NT2/D1 (cell line): Measurements from ENCODE around the gene SLC46A3.
"Not testable (repeated sequence)": the region's sequence is repeated elsewhere in the genome, so short reads cannot be mapped to it uniquely, and the experiment has no call there.

Experiments used
- DNase-seq: peaks from one replicate; pipeline ENCODE4 v3.0.0-alpha.2; 2011; ENCODE audit warnings: low read depth, low spot score
- H3K27me3 ChIP-seq: 2 replicates; pipeline ENCODE4 v1.6.0; 2011; ENCODE audit warnings: mild to moderate bottlenecking; ENCODE audit not compliant: insufficient read length, insufficient read depth
- H3K36me3 ChIP-seq: 2 replicates; pipeline ENCODE4 v1.6.1; 2011; ENCODE audit warnings: mild to moderate bottlenecking, low read length, mixed read lengths; ENCODE audit not compliant: insufficient read depth, insufficient read length
- H3K4me1 ChIP-seq: 2 replicates; pipeline ENCODE4 v1.5.1; 2011; ENCODE audit not compliant: insufficient read depth, insufficient read length
- H3K4me3 ChIP-seq: 2 replicates; pipeline ENCODE4 v1.5.1; 2011; ENCODE audit warnings: low read depth; ENCODE audit not compliant: insufficient read length
- H3K9ac ChIP-seq: 2 replicates; pipeline ENCODE4 v1.6.0; 2011; ENCODE audit warnings: low read depth; ENCODE audit not compliant: insufficient read length
- H3K9me3 ChIP-seq: 2 replicates; pipeline ENCODE4 v1.5.1; 2011; ENCODE audit warnings: mild to moderate bottlenecking, low read length; ENCODE audit not compliant: insufficient read depth
- SUZ12 ChIP-seq: IDR thresholded peaks from 2 replicates; pipeline ENCODE4 v1.6.1; 2011; ENCODE audit not compliant: insufficient read length, insufficient read depth; ENCODE audit errors: extremely low read depth
- YY1 ChIP-seq: IDR thresholded peaks from 2 replicates; pipeline ENCODE4 v1.6.1; 2011; ENCODE audit not compliant: insufficient read length, insufficient read depth
- ZNF274 ChIP-seq: IDR thresholded peaks from 2 replicates; pipeline ENCODE4 v1.6.1; 2011; ENCODE audit warnings: mild to moderate bottlenecking, low read depth, low read length

The SLC46A3 gene

DNA sequence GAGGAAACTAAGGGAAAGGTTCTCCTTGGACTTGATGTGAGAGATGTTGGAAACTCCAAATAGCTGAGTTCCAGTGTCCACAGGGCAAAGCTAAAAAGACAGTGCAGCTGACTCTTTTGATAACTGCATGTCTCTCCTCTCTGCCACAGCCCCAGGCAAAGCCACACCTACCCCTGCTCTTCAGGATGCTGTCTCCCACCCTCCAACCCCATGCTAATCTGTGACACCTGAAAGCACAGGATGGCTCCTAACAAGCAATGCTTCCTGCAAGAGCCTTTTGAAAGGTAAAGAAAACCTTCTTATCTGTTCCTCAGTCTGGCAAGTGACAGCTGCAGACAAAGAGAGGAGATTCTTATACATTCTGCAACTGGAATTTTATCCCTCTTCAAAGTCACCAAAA is 14.5 kb downstream of the SLC46A3 start:
- Histone ChIP-seq H3K4me1 (no peaks in the 10 kb centered on the region), H3K27me3 (no peaks in the 10 kb centered on the region), H3K4me3 (no peak overlapping the region), H3K9me3 (no peaks in the 10 kb centered on the region), H3K9ac (no peak overlapping the region), H3K36me3 (no peaks in the 10 kb centered on the region)
- TF ChIP-seq SUZ12, result no peak
- TF ChIP-seq ZNF274, result no peak
- no peak for TF ChIP-seq YY1
- no peak for DNase-seq

- H3K9me3 ChIP-seq, result no peaks in the 10 kb centered on the region
- no peaks in the 10 kb centered on the region for H3K36me3 ChIP-seq
- H3K9ac ChIP-seq, result no peak overlapping the region
- DNase-seq, result no peak
- no peaks in the 10 kb centered on the region for H3K27me3 ChIP-seq
- no peak overlapping the region for H3K4me3 ChIP-seq
- no peaks in the 10 kb centered on the region for H3K4me1 ChIP-seq
- TF ChIP-seq SUZ12 (no peak), ZNF274 (no peak), YY1 (no peak)
Observed at GRCh38 chr13:28699246-28699645, 19.5 kb downstream of the SLC46A3 start.

DNA sequence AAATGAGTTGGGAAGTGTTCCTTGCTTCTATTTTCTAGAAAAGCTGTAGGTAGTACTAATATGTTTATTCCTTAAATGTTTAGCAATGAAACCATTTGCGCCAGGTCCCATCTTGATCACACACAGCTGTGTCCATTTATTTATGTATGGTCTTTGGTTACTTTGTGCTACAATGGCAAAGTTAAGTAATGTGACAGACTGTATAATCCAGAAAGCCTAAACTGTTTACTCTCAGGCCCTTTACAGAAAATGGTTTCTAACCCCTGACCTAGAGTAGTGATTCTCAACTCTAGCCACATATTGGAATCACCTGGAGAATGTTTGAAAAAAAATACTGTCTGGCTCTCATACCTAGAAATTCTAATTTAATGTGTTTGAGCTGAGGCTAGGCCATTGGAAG is 21.3 kb downstream of the SLC46A3 start:
- no peak for DNase-seq
- Histone ChIP-seq H3K9ac (no peak overlapping the region), H3K36me3 (no peaks in the 10 kb centered on the region), H3K4me3 (no peak overlapping the region), H3K9me3 (no peaks in the 10 kb centered on the region), H3K4me1 (no peaks in the 10 kb centered on the region), H3K27me3 (no peaks in the 10 kb centered on the region)
- no peak for TF ChIP-seq YY1

GRCh38 chr13:28693605-28694491 is 24.9 kb downstream of the SLC46A3 start:
- not testable (repeated sequence) for H3K4me1 ChIP-seq, H3K36me3 ChIP-seq, H3K27me3 ChIP-seq, H3K9me3 ChIP-seq
- peak overlapping the region; percentile 74 for H3K9ac ChIP-seq
- H3K4me3 ChIP-seq, result peak overlapping the region; percentile 50
- peak; percentile 79 for DNase-seq

DNA sequence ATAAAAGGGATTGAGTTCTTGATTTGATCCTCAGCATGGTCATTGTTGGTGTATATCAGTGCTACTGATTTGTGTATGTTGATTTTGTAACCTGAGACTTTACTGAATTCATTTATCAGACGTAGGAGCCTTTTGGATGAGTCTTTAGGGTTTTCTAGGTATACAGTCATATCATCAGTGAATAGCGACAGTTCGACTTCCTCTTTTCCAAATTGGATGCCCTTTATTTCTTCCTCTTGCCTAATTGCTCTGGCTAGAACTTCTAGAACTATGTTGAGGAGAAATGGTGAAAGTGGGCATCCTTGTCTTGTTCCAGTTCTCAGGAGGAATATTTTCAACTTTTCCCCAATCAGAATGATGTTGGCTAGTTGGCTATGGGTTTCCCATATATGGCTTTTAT is 32.9 kb downstream of the SLC46A3 start:
- H3K9me3 ChIP-seq, result no peaks in the 10 kb centered on the region
- no peaks in the 10 kb centered on the region for H3K36me3 ChIP-seq
- DNase-seq, result no peak
- H3K4me1 ChIP-seq, result peaks cover 8% of the 10 kb centered on the region
- H3K27me3 ChIP-seq, result no peaks in the 10 kb centered on the region
- no peak for TF ChIP-seq SUZ12
- TF ChIP-seq YY1, result no peak
- TF ChIP-seq ZNF274, result no peak
- H3K9ac ChIP-seq, result no peak overlapping the region
- no peak overlapping the region for H3K4me3 ChIP-seq

DNA sequence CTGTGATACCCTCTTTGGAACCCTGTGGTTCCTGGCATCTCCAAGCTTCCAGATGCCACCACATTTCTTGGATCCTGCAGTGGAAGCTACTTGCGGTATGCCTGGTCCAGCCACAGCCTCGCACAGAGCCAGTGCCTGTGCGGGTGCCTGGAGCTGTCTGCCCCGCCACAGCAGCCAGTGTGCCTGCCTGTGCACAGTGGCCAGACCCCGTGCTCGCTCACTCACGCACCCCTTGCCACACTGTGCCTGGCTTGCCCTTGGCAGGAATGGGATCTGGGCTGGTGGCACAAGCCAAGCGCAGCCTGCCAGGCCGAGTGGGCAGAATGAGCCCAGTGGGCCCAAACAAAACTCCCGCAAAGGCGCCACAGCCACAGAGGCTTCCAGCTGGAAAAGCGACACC is 33.7 kb downstream of the SLC46A3 start:
- H3K9me3 ChIP-seq, result no peaks in the 10 kb centered on the region
- peaks cover 5% of the 10 kb centered on the region for H3K36me3 ChIP-seq
- no peak overlapping the region for H3K4me3 ChIP-seq
- no peak overlapping the region for H3K9ac ChIP-seq
- no peaks in the 10 kb centered on the region for H3K27me3 ChIP-seq
- TF ChIP-seq YY1, result no peak
- TF ChIP-seq ZNF274, result no peak
- TF ChIP-seq SUZ12, result no peak
- H3K4me1 ChIP-seq, result peaks cover 8% of the 10 kb centered on the region
- DNase-seq, result no peak

DNA sequence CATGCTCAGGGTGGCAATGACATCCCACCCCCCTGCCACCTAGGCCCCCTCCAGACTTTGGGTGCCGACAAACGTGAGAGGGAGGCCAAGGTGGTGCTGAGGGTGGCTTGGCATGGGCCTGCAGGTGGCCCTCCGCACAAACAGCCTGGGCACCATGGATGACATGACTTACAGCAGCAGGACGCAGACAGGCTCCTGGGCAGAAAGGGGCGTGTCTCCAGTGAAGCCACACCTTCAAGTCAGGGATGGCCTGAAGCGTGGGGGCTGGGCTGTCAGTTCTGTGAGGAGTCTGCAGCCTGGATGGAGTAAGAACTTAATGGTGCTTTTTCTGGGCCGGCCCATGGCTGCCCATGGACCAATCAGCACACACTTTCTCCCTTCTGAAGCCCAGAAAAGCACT is 34.5 kb downstream of the SLC46A3 start:
- H3K9me3 ChIP-seq, result no peaks in the 10 kb centered on the region
- H3K4me3 ChIP-seq, result no peak overlapping the region
- peak; percentile 32 for DNase-seq
- no peak overlapping the region for H3K9ac ChIP-seq
- H3K4me1 ChIP-seq, result peaks cover 8% of the 10 kb centered on the region
- H3K36me3 ChIP-seq, result peaks cover 9% of the 10 kb centered on the region
- no peaks in the 10 kb centered on the region for H3K27me3 ChIP-seq
- TF ChIP-seq ZNF274 (no peak), YY1 (no peak)

DNA sequence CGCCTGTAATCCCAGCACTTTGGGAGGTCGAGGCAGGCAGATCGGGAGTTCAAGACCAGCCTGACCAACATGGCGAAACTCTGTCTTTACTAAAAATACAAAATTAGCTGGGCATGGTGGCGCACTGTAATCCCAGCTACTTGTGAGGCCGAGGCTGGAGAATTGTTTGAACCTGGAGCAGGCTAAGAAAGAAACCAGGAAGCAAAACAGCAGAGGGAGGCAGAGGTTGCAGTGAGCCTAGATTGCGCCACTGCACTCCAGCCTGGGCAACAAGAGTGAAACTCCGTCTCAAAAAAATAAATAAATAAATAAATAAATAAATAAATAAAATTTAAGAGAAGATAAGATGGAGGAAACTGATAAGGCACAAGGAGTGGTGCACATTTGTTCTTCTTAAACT is 35.6 kb downstream of the SLC46A3 start:
- not testable (repeated sequence) for H3K4me3 ChIP-seq, H3K9ac ChIP-seq, DNase-seq, H3K4me1 ChIP-seq, H3K9me3 ChIP-seq, H3K27me3 ChIP-seq
- peaks cover 14% of the 10 kb centered on the region for H3K36me3 ChIP-seq
